Neural cell (in vitro differentiated cells): Measurements from ENCODE around the gene DENND1A.

Experiments
- CTCF ChIP-seq: fragments of 450-650 bp; IDR thresholded peaks from 2 replicates; pipeline ENCODE4 v1.5.1; 2014; ENCODE audit warnings: antibody characterized with exemption, mild to moderate bottlenecking, moderate library complexity; ENCODE audit not compliant: poor library complexity, severe bottlenecking
- EP300 ChIP-seq: fragments of 450-650 bp; conservative IDR thresholded peaks from 2 replicates; pipeline ENCODE4 v1.6.1; 2014; ENCODE audit warnings: antibody characterized with exemption, mild to moderate bottlenecking, moderate library complexity; ENCODE audit not compliant: poor library complexity, severe bottlenecking
- REST ChIP-seq: IDR thresholded peaks from 2 replicates; pipeline ENCODE4 v1.6.1; 2012; ENCODE audit warnings: borderline replicate concordance
- TAF1 ChIP-seq: IDR thresholded peaks from 2 replicates; pipeline ENCODE4 v1.6.1; 2012; ENCODE audit warnings: low read depth

GRCh38 chr9:123514766-123515165, 415.2 kb downstream of the DENND1A start:
- TF ChIP-seq TAF1 (no peak), CTCF (no peak), REST (no peak), EP300 (no peak)
